NCI-H526 treated with DMSO at 0.1 percent for 48 hours (cell line): ENCODE measurements around the gene ANAPC7.
"Not testable (repeated sequence)": the region's sequence is repeated elsewhere in the genome, so short reads cannot be mapped to it uniquely, and the experiment has no call there.

Experiments used
- DNase-seq: peaks from one replicate; lab custom pipeline; 2025; lab: John Stamatoyannopoulos, UW

ANAPC7 gene

GRCh38 chr12:110403146-110403975, at the start of gene ANAPC7:
Gene ANAPC7 (minus strand): TSS chr12:110403708. CDS start chr12:110403627, 81 bp downstream.
- DNase-seq = peak; percentile 77

GRCh38 chr12:110451263-110451662, 47.8 kb upstream of the ANAPC7 start:
- DNase-seq = no peak

- DNase-seq = peak; percentile 90
Observed at GRCh38 chr12:110449799-110450497, 46.4 kb upstream of the ANAPC7 start, which contains the start of gene ARPC3. Gene ARPC3 (minus strand): TSS chr12:110450337. CDS start chr12:110450260, 77 bp downstream.

- DNase-seq = no peak
Observed at GRCh38 chr12:110444455-110444854, 40.9 kb upstream of the ANAPC7 start.

GRCh38 chr12:110436231-110436630, 32.7 kb upstream of the ANAPC7 start:
- no peak for DNase-seq

GRCh38 chr12:110431957-110432587, 28.6 kb upstream of the ANAPC7 start:
- no peak for DNase-seq

- DNase-seq = not testable (repeated sequence)
Observed at GRCh38 chr12:110429676-110430075, 26.2 kb upstream of the ANAPC7 start.

GRCh38 chr12:110426406-110426805, 22.9 kb upstream of the ANAPC7 start:
- no peak for DNase-seq

GRCh38 chr12:110424237-110424636, 20.7 kb upstream of the ANAPC7 start:
- no peak for DNase-seq

- DNase-seq = no peak
Observed at GRCh38 chr12:110421701-110422100, 18.2 kb upstream of the ANAPC7 start.

GRCh38 chr12:110421159-110421661, 17.7 kb upstream of the ANAPC7 start:
- no peak for DNase-seq

GRCh38 chr12:110420644-110421043, 17.1 kb upstream of the ANAPC7 start:
- DNase-seq = not testable (repeated sequence)

GRCh38 chr12:110417113-110417512, 13.6 kb upstream of the ANAPC7 start:
- DNase-seq = not testable (repeated sequence)

GRCh38 chr12:110410086-110410485, 6.6 kb upstream of the ANAPC7 start:
- DNase-seq = not testable (repeated sequence)

GRCh38 chr12:110405126-110405662, 1.7 kb upstream of the ANAPC7 start:
- DNase-seq = not testable (repeated sequence)

GRCh38 chr12:110403976-110404682, 621 bp upstream of the ANAPC7 start:
- peak; percentile 76 for DNase-seq

GRCh38 chr12:110382683-110383082, 20.8 kb downstream of the ANAPC7 start:
- no peak for DNase-seq

GRCh38 chr12:110379631-110380030, 23.9 kb downstream of the ANAPC7 start:
- DNase-seq = no peak

- no peak for DNase-seq
Observed at GRCh38 chr12:110379197-110379596, 24.3 kb downstream of the ANAPC7 start.

GRCh38 chr12:110378131-110378790, 25.2 kb downstream of the ANAPC7 start:
- DNase-seq = not testable (repeated sequence)
